GM19328 (cell line): ENCODE measurements around the gene TP53TG3.
"Not testable (repeated sequence)": the region's sequence is repeated elsewhere in the genome, so short reads cannot be mapped to it uniquely, and the experiment has no call there.

Experiments used
- ATAC-seq: cut with Tn5 transposase; IDR thresholded peaks from one replicate; pipeline ENCODE4 v1.9.1; 2021; ENCODE audit warnings: mild to moderate bottlenecking, moderate library complexity; ENCODE audit not compliant: unreplicated experiment

TP53TG3 gene, protein sequence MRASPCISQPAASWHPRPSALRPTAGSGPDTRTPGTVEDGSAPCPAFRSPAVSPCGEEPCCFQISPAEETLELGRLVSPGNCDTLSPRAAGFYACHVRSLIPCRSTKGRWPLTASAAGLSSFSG

DNA sequence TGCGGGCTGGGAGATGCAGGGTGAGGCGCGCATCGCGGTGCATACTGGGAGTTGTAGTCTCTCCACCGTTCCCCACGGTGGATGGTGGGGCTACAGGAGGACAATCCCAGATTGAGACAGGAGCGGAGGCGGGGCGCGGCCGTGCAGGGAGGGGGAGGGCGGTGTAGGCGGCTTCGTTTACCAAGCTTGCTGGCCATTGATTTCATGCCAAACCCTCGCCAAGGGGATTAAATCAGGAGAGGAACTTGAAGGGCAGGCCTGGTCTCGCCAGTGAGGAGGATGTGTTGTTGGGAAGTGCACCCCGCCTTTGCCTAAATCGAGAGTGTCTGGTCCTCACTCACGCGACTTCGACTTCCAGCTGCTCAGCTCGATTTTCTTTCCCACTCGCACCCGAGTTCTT lies at the start of gene TP53TG3:
TP53TG3 (minus strand) TSS at position 101 of the 400 bp plus-strand sequence; CDS start at position 33, 68 bp downstream.
- ATAC-seq = not testable (repeated sequence)

DNA sequence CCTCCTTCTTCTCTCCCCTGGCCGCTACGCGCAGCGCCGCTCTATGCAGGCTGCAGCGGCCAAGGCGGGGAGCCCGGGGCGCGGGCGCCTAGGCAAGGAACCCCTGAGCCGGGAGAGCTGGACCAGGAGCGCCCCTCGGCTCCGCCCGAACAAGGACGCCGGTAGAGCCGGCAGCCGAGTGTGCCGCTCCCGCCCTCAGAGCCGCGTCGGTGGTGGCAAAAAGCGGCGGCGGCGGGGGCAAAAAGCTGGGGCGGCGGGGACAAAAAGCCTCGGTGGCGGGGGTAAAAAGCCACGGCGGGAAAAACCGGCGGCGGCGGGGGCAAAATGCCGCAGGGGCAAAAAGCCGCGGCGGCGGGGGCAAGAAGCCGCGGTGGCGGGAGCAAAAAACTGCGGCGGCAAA lies 25.1 kb downstream of the TP53TG3 start:
- not testable (repeated sequence) for ATAC-seq

DNA sequence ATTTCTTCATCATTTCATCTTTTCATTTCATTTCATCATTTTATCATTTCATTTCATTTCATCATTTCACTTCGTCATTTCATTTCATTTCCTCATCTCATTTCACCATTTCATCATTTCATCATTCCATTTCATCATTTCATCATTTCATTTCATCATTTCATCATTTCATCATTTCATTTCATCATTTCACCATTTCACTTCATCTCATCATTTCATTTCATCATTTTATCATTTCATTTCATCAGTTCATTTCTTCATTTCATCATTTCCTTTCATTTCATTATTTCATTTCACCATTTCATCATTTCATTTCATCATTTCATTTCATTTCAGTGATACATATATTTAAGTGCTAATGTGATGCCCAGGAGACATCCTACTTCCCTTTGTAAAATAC lies 28.4 kb downstream of the TP53TG3 start:
- ATAC-seq = not testable (repeated sequence)

DNA sequence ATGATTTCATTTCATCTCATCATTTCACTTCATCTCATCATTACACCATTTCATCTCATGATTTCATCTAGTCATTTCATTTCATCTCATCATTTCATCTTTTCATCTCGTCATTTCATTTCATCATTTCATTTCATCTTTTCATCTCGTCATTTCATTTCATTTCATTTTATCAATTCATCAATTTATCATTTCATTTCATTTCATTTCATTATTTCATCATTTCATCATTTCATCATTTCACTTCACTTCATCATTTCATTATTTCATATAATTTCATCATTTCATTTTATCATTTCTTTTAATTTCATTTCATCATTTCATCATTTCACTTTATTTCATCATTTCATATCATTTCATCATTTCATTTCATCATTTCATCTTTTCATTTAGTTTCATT lies 29.2 kb downstream of the TP53TG3 start:
- not testable (repeated sequence) for ATAC-seq

DNA sequence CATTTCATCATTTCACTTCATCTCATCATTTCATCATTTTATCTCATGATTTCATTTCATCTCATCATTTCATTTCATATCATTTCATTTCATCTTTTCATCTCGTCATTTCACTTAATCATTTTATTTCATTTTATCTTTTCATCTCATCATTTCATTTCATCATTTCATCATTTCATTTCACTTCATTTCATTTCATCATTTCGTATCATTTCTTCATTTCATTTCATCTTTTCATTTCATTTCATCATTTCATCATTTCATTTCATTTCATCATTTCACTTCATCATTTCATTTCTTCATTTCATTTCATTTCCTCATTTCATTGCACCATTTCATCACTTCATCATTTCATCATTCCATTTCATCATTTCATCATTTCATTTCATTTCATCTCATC lies 29.8 kb downstream of the TP53TG3 start:
- ATAC-seq = not testable (repeated sequence)

DNA sequence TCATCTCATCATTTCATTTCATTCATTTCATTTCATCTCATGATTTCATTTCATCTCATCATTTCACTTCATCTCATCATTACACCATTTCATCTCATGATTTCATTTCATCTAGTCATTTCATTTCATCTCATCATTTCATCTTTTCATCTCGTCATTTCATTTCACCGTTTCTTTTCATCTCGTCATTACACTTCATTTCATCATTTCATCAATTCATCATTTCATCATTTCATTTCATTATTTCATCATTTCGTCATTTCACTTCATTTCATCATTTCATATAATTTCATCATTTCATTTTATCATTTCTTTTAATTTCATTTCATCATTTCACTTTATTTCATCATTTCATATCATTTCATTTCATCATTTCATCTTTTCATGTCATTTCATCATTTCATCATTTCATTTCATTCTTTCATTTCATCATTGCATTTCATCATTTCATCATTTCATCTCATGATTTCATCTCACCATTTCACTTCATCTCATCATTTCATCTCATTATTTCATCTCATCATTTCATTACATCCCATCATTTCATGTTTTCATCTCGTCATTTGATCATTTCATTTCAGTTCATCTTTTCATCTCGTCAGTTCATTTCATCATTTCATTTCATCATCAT lies 30.6 kb downstream of the TP53TG3 start:
- ATAC-seq = not testable (repeated sequence)

DNA sequence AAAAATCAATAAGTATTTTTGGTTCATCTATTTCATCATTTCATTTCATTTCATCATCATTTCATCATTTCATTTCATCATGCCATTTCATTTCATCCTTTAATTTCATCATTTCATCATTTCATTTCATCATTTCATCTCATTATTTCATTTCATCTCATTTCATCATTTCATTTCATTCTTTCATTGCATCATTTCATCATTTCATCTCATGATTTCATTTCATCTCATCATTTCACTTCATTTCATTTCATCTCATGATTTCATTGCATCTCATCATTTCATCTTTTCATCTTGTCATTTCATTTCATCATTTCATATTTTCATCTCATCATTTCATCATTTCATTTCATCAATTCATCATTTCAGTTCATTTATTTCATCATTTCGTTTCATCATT lies 31.2 kb downstream of the TP53TG3 start:
- ATAC-seq = not testable (repeated sequence)

DNA sequence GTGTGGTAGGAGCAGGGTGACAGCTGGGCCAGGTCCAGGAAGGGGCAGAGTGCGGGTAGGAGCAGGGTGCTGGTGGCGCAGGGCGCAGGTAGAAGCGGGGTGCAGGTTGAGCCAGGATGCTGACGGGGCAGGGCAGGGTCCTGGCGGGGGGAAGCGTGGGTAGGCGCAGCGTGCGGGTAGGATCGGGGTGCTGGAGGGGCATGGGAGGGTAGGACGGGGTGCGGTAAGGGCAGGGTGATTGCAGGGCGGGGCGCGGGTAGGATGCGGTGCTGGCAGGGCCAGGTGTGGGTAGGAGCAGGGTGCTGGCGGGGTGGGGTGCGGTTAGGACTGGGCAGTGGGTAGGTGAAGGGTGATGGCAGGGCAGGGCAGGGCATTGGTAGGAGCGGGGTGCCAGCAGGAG lies 38.4 kb downstream of the TP53TG3 start:
- ATAC-seq = not testable (repeated sequence)

DNA sequence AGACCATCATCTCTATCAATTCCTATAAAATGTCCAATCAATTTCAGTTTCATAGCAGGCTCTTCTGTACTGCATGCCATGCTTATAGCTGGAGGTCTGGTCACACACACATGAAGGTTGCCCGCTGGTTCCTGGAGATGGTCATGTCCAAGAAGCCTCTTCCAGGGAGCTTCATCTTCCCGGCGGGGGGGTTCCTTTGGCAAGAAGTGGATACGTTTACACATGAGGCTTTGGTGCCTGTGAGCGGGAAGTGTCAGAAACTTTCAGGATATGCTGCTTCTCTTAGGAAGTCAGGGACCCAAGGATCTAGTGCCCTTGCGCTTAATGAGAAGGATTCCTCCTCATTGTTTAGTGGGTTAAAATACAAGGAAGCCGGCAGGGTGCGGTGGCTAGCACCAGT lies 43.9 kb downstream of the TP53TG3 start:
- ATAC-seq = not testable (repeated sequence)
